ENCODE data around the gene NRG2.

The NRG2 gene

GRCh38 chr5:139859013-139859412, 184.1 kb downstream of the NRG2 start (continued):
- no peak for TF ChIP-seq CSRNP3 (CRISPR knock-in tag; IDR thresholded peaks at IDR 0.05)
- TF ChIP-seq TOX (CRISPR knock-in tag; IDR thresholded peaks at IDR 0.05; ENCODE audit: borderline replicate concordance), result no peak

GRCh38 chr5:139856714-139857113, 186.4 kb downstream of the NRG2 start:
- no peak for ATAC-seq
- TF ChIP-seq ZNF70 (CRISPR knock-in tag; IDR thresholded peaks at IDR 0.05) (no peak), BACH2 (CRISPR knock-in tag; IDR thresholded peaks at IDR 0.05; ENCODE audit: borderline replicate concordance) (no peak), SNAI2 (CRISPR knock-in tag; IDR thresholded peaks at IDR 0.05) (no peak), TOX (CRISPR knock-in tag; IDR thresholded peaks at IDR 0.05; ENCODE audit: borderline replicate concordance) (no peak), ZNF8 (CRISPR knock-in tag; IDR thresholded peaks at IDR 0.05) (no peak), ARNTL (CRISPR knock-in tag; IDR thresholded peaks at IDR 0.05; ENCODE audit: borderline replicate concordance, low read depth) (no peak), OSR1 (CRISPR knock-in tag; IDR thresholded peaks at IDR 0.05) (no peak), RARB (CRISPR knock-in tag; IDR thresholded peaks at IDR 0.05) (no peak), CSRNP3 (CRISPR knock-in tag; IDR thresholded peaks at IDR 0.05) (no peak), ISL1 (CRISPR knock-in tag; IDR thresholded peaks at IDR 0.05) (no peak), PATZ1 (CRISPR knock-in tag; IDR thresholded peaks at IDR 0.05; ENCODE audit: borderline replicate concordance) (no peak), ZFP3 (CRISPR knock-in tag; IDR thresholded peaks at IDR 0.05) (no peak)

GRCh38 chr5:139855946-139856540, 187.1 kb downstream of the NRG2 start:
- ATAC-seq, result no peak
- TF ChIP-seq SNAI2 (CRISPR knock-in tag; IDR thresholded peaks at IDR 0.05), result no peak
- no peak for TF ChIP-seq ARNTL (CRISPR knock-in tag; IDR thresholded peaks at IDR 0.05; ENCODE audit: borderline replicate concordance, low read depth)
- no peak for TF ChIP-seq GLIS3 (CRISPR knock-in tag; IDR thresholded peaks at IDR 0.05)
- no peak for TF ChIP-seq ZNF565 (CRISPR knock-in tag; conservative IDR thresholded peaks at IDR 0.05; ENCODE audit: low read depth)
- no peak for TF ChIP-seq PPARA (CRISPR knock-in tag; IDR thresholded peaks at IDR 0.05; ENCODE audit: borderline replicate concordance)
- TF ChIP-seq ISL1 (CRISPR knock-in tag; IDR thresholded peaks at IDR 0.05), result no peak
- no peak for TF ChIP-seq ZNF8 (CRISPR knock-in tag; IDR thresholded peaks at IDR 0.05)
- no peak for TF ChIP-seq BACH2 (CRISPR knock-in tag; IDR thresholded peaks at IDR 0.05; ENCODE audit: borderline replicate concordance)
- TF ChIP-seq TSHZ2 (CRISPR knock-in tag; IDR thresholded peaks at IDR 0.05), result no peak
- no peak for TF ChIP-seq ZNF70 (CRISPR knock-in tag; IDR thresholded peaks at IDR 0.05)
- TF ChIP-seq CSDC2 (CRISPR knock-in tag; IDR thresholded peaks at IDR 0.05), result no peak

- no peak for ATAC-seq
- no peak for TF ChIP-seq ZNF8 (CRISPR knock-in tag; IDR thresholded peaks at IDR 0.05)
- no peak for TF ChIP-seq ZNF565 (CRISPR knock-in tag; conservative IDR thresholded peaks at IDR 0.05; ENCODE audit: low read depth)
- TF ChIP-seq ZC3H10 (CRISPR knock-in tag; IDR thresholded peaks at IDR 0.05), result no peak
- no peak for TF ChIP-seq ZNF70 (CRISPR knock-in tag; IDR thresholded peaks at IDR 0.05)
- no peak for TF ChIP-seq OSR1 (CRISPR knock-in tag; IDR thresholded peaks at IDR 0.05)
- no peak for TF ChIP-seq TCF4 (CRISPR knock-in tag; IDR thresholded peaks at IDR 0.05; ENCODE audit: borderline replicate concordance)
- no peak for TF ChIP-seq SNAI2 (CRISPR knock-in tag; IDR thresholded peaks at IDR 0.05)
- TF ChIP-seq PPARA (CRISPR knock-in tag; IDR thresholded peaks at IDR 0.05; ENCODE audit: borderline replicate concordance), result no peak
- TF ChIP-seq POU6F1 (CRISPR knock-in tag; IDR thresholded peaks at IDR 0.05; ENCODE audit: borderline replicate concordance, low read depth), result no peak
- no peak for TF ChIP-seq CSDC2 (CRISPR knock-in tag; IDR thresholded peaks at IDR 0.05)
- no peak for TF ChIP-seq PATZ1 (CRISPR knock-in tag; IDR thresholded peaks at IDR 0.05; ENCODE audit: borderline replicate concordance)
- no peak for TF ChIP-seq ISL1 (CRISPR knock-in tag; IDR thresholded peaks at IDR 0.05)
- TF ChIP-seq ARNTL (CRISPR knock-in tag; IDR thresholded peaks at IDR 0.05; ENCODE audit: borderline replicate concordance, low read depth), result no peak
Measured at GRCh38 chr5:139855451-139855850, 187.6 kb downstream of the NRG2 start.
